Activated CD4-positive, alpha-beta T cell treated with anti-CD3 and anti-CD28 coated beads, Interleukin-2, Interleukin-4, amounts not matched to agents 100 ng/mL and 50 ng/mL, durations not matched to agents 16 hours and 8 hours (primary cell): ENCODE results near the gene RNU1-4.
"Not testable (repeated sequence)": the region's sequence is repeated elsewhere in the genome, so short reads cannot be mapped to it uniquely, and the experiment has no call there.

Source experiments
- DNase-seq: peaks from one replicate; pipeline ENCODE4 v3.0.0-alpha.2; 2020; ENCODE audit warnings: low spot score

The RNU1-4 gene

GRCh38 chr1:16708704-16709103 lies 31.6 kb upstream of the RNU1-4 start:
- not testable (repeated sequence) for DNase-seq

GRCh38 chr1:16709659-16710087 lies 30.6 kb upstream of the RNU1-4 start:
- DNase-seq, result not testable (repeated sequence)

GRCh38 chr1:16710618-16711017 lies 29.7 kb upstream of the RNU1-4 start:
- not testable (repeated sequence) for DNase-seq

- DNase-seq, result not testable (repeated sequence)
Measured at GRCh38 chr1:16712131-16712530, 28.2 kb upstream of the RNU1-4 start.

- not testable (repeated sequence) for DNase-seq
Measured at GRCh38 chr1:16712582-16712981, 27.7 kb upstream of the RNU1-4 start.

- not testable (repeated sequence) for DNase-seq
Measured at GRCh38 chr1:16712984-16713383, 27.3 kb upstream of the RNU1-4 start.

GRCh38 chr1:16713480-16713879 lies 26.8 kb upstream of the RNU1-4 start:
- DNase-seq, result not testable (repeated sequence)

GRCh38 chr1:16716691-16717335 lies 23.5 kb upstream of the RNU1-4 start:
- DNase-seq, result no peak

- DNase-seq, result no peak
Measured at GRCh38 chr1:16717336-16718098, 22.8 kb upstream of the RNU1-4 start.

- DNase-seq, result not testable (repeated sequence)
Measured at GRCh38 chr1:16718099-16718907, 22.0 kb upstream of the RNU1-4 start.

GRCh38 chr1:16718908-16719533 lies 21.3 kb upstream of the RNU1-4 start:
- no peak for DNase-seq

- DNase-seq, result no peak
Measured at GRCh38 chr1:16719571-16720350, 20.6 kb upstream of the RNU1-4 start.

- no peak for DNase-seq
Measured at GRCh38 chr1:16720351-16721223, 19.7 kb upstream of the RNU1-4 start.

GRCh38 chr1:16721871-16722641 lies 18.3 kb upstream of the RNU1-4 start:
- DNase-seq, result no peak

GRCh38 chr1:16724718-16725438 lies 15.4 kb upstream of the RNU1-4 start:
- no peak for DNase-seq

GRCh38 chr1:16725439-16726245 lies 14.7 kb upstream of the RNU1-4 start:
- DNase-seq, result not testable (repeated sequence)

- DNase-seq, result peak; percentile 100
Measured at GRCh38 chr1:16727190-16728111, 12.9 kb upstream of the RNU1-4 start.
